PC-9 (cell line): ENCODE results near the gene EHD2. TPM values are rescaled to one million over a fixed set of nuclear protein-coding genes. Genes with fewer than 3 reads are reported as not detected.

Experiments used
- BruUV-seq: library from RNA; stranded (reverse); fragments of 400-500 nt; replicated peaks from 2 replicates; lab custom pipeline; 2021; lab: Mats Ljungman, UMichigan
- CTCF ChIA-PET: fragments of 300-600 bp; sonication (Branson Sonifier 250); formaldehyde crosslinking; loops from one replicate; lab custom pipeline; 2022; ENCODE audit warnings: antibody characterized with exemption; lab: Charles Lee
- POLR2A ChIA-PET: fragments of 300-600 bp; sonication (Branson Sonifier 250); formaldehyde crosslinking; loops from one replicate; lab custom pipeline; 2022; ENCODE audit warnings: antibody characterized with exemption; ENCODE audit not compliant: unreplicated experiment; lab: Charles Lee
- DNase-seq, 2 experiments: peaks; one replicate each; pipeline versions ENCODE4 v3.0.0 to v3.0.0-alpha.2; 2015 to 2022; ENCODE audit warnings: mixed read lengths in 1 of 2
- H2AFZ ChIP-seq: fragments of 200-600 bp; sonication (generic); 2 replicates; pipeline ENCODE4 v1.8.1; 2017; ENCODE audit warnings: antibody characterized with exemption
- H3F3A ChIP-seq: fragments of 200-600 bp; sonication (generic); 2 replicates; pipeline ENCODE4 v1.8.1; 2017; ENCODE audit warnings: antibody characterized with exemption, mild to moderate bottlenecking, low read depth; ENCODE audit not compliant: insufficient read depth
- H3K27ac ChIP-seq: fragments of 200-600 bp; sonication (generic); 2 replicates; pipeline ENCODE4 v1.6.1; 2016; ENCODE audit warnings: mixed run types
- H3K27me3 ChIP-seq: fragments of 200-600 bp; sonication (generic); 2 replicates; pipeline ENCODE4 v1.6.1; 2016; ENCODE audit warnings: low read depth, mixed run types; ENCODE audit not compliant: insufficient read depth
- H3K36me3 ChIP-seq: fragments of 200-600 bp; sonication (generic); 2 replicates; pipeline ENCODE4 v1.6.1; 2016; ENCODE audit warnings: low read depth, mixed run types
- H3K4me1 ChIP-seq: fragments of 200-600 bp; sonication (generic); replicated peaks from 2 replicates; pipeline ENCODE4 v1.6.1; 2016; ENCODE audit warnings: mixed run types; ENCODE audit not compliant: insufficient read depth
- H3K4me2 ChIP-seq: fragments of 200-600 bp; sonication (generic); 2 replicates; pipeline ENCODE4 v1.6.1; 2017; ENCODE audit warnings: mixed run types
- H3K4me3 ChIP-seq: fragments of 200-600 bp; sonication (generic); 2 replicates; pipeline ENCODE4 v1.6.1; 2016; ENCODE audit warnings: mixed run types
- H3K79me2 ChIP-seq: fragments of 200-600 bp; sonication (generic); 2 replicates; pipeline ENCODE4 v1.6.1; 2017; ENCODE audit warnings: low read depth, mixed run types
- H3K9me2 ChIP-seq: fragments of 200-600 bp; sonication (generic); 2 replicates; pipeline ENCODE4 v1.8.1; 2017; ENCODE audit warnings: mild to moderate bottlenecking; ENCODE audit not compliant: insufficient read depth
- H3K9me3 ChIP-seq: fragments of 200-600 bp; sonication (generic); 2 replicates; pipeline ENCODE4 v1.8.1; 2016; ENCODE audit warnings: low read depth; ENCODE audit not compliant: insufficient read depth
- H4K20me1 ChIP-seq: fragments of 200-600 bp; sonication (generic); 2 replicates; pipeline ENCODE4 v1.8.1; 2017; ENCODE audit not compliant: insufficient read depth
- CTCF ChIP-seq: fragments of 200-600 bp; sonication (generic); conservative IDR thresholded peaks from 2 replicates; pipeline ENCODE4 v1.6.1; 2017; ENCODE audit warnings: mixed run types, antibody characterized with exemption, mild to moderate bottlenecking, moderate library complexity
- EZH2 ChIP-seq: fragments of 200-600 bp; sonication (generic); IDR thresholded peaks from 2 replicates; pipeline ENCODE4 v1.8.0; 2017; ENCODE audit warnings: antibody characterized with exemption, low read depth
- intact Hi-C: fragments of 100-400 bp; cut with micrococcal nuclease; formaldehyde crosslinking; loops from one replicate; pipeline ENCODE4 v1.10.0; 2022; ENCODE audit not compliant: unreplicated experiment
- total RNA-seq: library from RNA; stranded (reverse); gene quantifications from 2 replicates; pipeline ENCODE4 v1.2.3, GENCODE V29; 2021

The EHD2 gene
- total RNA-seq, 1 experiment from 2014 or later = 25.6 TPM

- ChIA-PET POLR2A (no interaction called here), CTCF (no interaction called here)
- DNase-seq = no peak
- H2AFZ ChIP-seq = no peak overlapping the region
- H3K36me3 ChIP-seq = peaks cover 34% of the 10 kb centered on the region
- H3K4me3 ChIP-seq = no peak overlapping the region
- H3K9me3 ChIP-seq = no peaks in the 10 kb centered on the region
- intact Hi-C loops = no loop called here
- no peak for TF ChIP-seq CTCF
- TF ChIP-seq EZH2 = no peak
- BruUV-seq = no TSS peak
- no peaks in the 10 kb centered on the region for H3K9me2 ChIP-seq
- H3K4me1 ChIP-seq = no peaks in the 10 kb centered on the region
- no peaks in the 10 kb centered on the region for H3K79me2 ChIP-seq
- H3F3A ChIP-seq = peaks cover 49% of the 10 kb centered on the region
- H4K20me1 ChIP-seq = peaks cover 25% of the 10 kb centered on the region
- H3K27ac ChIP-seq = no peak overlapping the region
- H3K27me3 ChIP-seq = no peaks in the 10 kb centered on the region
- no peak overlapping the region for H3K4me2 ChIP-seq
Observed at GRCh38 chr19:47756627-47756929, 43.4 kb downstream of the EHD2 start.

GRCh38 chr19:47756953-47757608, 43.9 kb downstream of the EHD2 start:
- Histone ChIP-seq H3K27me3 (no peaks in the 10 kb centered on the region), H2AFZ (no peak overlapping the region), H3K9me3 (no peaks in the 10 kb centered on the region), H3K9me2 (no peaks in the 10 kb centered on the region), H3K27ac (no peak overlapping the region), H4K20me1 (peaks cover 25% of the 10 kb centered on the region), H3F3A (peaks cover 54% of the 10 kb centered on the region), H3K4me2 (no peak overlapping the region), H3K79me2 (no peaks in the 10 kb centered on the region), H3K36me3 (peaks cover 34% of the 10 kb centered on the region), H3K4me3 (no peak overlapping the region), H3K4me1 (no peaks in the 10 kb centered on the region)
- no TSS peak for BruUV-seq
- TF ChIP-seq EZH2 (no peak), CTCF (no peak)
- ChIA-PET CTCF (no interaction called here), POLR2A (no interaction called here)
- DNase-seq = no peak
- intact Hi-C loops = no loop called here

- H3K4me1 ChIP-seq = no peaks in the 10 kb centered on the region
- H3K4me3 ChIP-seq = no peak overlapping the region
- peaks cover 27% of the 10 kb centered on the region for H3K36me3 ChIP-seq
- peaks cover 25% of the 10 kb centered on the region for H4K20me1 ChIP-seq
- DNase-seq = no peak
- H3K9me2 ChIP-seq = no peaks in the 10 kb centered on the region
- H3F3A ChIP-seq = peaks cover 55% of the 10 kb centered on the region
- ChIA-PET POLR2A (no interaction called here), CTCF (interaction anchor here (0.6 kb wide), 2 partner anchors 1249 to 1899 kb away, joined by 8 to 9 read pairs; no protein-coding TSS in a partner anchor)
- no peaks in the 10 kb centered on the region for H3K27me3 ChIP-seq
- no peak for TF ChIP-seq EZH2
- no peak for TF ChIP-seq CTCF
- H3K9me3 ChIP-seq = no peaks in the 10 kb centered on the region
- intact Hi-C loops = no loop called here
- no peak overlapping the region for H2AFZ ChIP-seq
- no peak overlapping the region for H3K27ac ChIP-seq
- no peaks in the 10 kb centered on the region for H3K79me2 ChIP-seq
- BruUV-seq = no TSS peak
- no peak overlapping the region for H3K4me2 ChIP-seq
Observed at GRCh38 chr19:47757617-47758442, 44.6 kb downstream of the EHD2 start.
